ENCODE data around the gene SLC13A3.

SLC13A3 gene

GRCh38 chr20:46652699-46653098 is 1.4 kb upstream of the SLC13A3 start:
- intact Hi-C loops (cut with micrococcal nuclease), result no loop called here
- Mint-ChIP-seq H3K4me3 (no peak overlapping the region), H3K27me3 (peaks cover 58% of the 10 kb centered on the region), H3K27ac (no peak overlapping the region), H3K9me3 (no peaks in the 10 kb centered on the region), H3K36me3 (ENCODE audit: low read depth) (no peaks in the 10 kb centered on the region), H3K4me1 (ENCODE audit: low read depth) (peaks cover 5% of the 10 kb centered on the region)

GRCh38 chr20:46650575-46651090 is 626 bp downstream of the SLC13A3 start:
- peaks cover 5% of the 10 kb centered on the region for H3K4me1 Mint-ChIP-seq (ENCODE audit: low read depth)
- peaks cover 68% of the 10 kb centered on the region for H3K27me3 Mint-ChIP-seq
- H3K4me3 Mint-ChIP-seq, result no peak overlapping the region
- intact Hi-C loops (cut with micrococcal nuclease), result no loop called here
- no peaks in the 10 kb centered on the region for H3K9me3 Mint-ChIP-seq
- no peak overlapping the region for H3K27ac Mint-ChIP-seq
- H3K36me3 Mint-ChIP-seq (ENCODE audit: low read depth), result no peaks in the 10 kb centered on the region

GRCh38 chr20:46649965-46650542 is 1.2 kb downstream of the SLC13A3 start:
- H3K36me3 Mint-ChIP-seq (ENCODE audit: low read depth), result no peaks in the 10 kb centered on the region
- H3K27me3 Mint-ChIP-seq, result peaks cover 70% of the 10 kb centered on the region
- H3K4me1 Mint-ChIP-seq (ENCODE audit: low read depth), result peaks cover 5% of the 10 kb centered on the region
- no peak overlapping the region for H3K27ac Mint-ChIP-seq
- no peaks in the 10 kb centered on the region for H3K9me3 Mint-ChIP-seq
- H3K4me3 Mint-ChIP-seq, result no peak overlapping the region
- intact Hi-C loops (cut with micrococcal nuclease), result no loop called here

- Mint-ChIP-seq H3K27me3 (peaks cover 74% of the 10 kb centered on the region), H3K4me1 (ENCODE audit: low read depth) (peaks cover 5% of the 10 kb centered on the region), H3K9me3 (no peaks in the 10 kb centered on the region), H3K36me3 (ENCODE audit: low read depth) (no peaks in the 10 kb centered on the region), H3K4me3 (no peak overlapping the region), H3K27ac (no peak overlapping the region)
- intact Hi-C loops (cut with micrococcal nuclease), result no loop called here
Measured at GRCh38 chr20:46649650-46649949, 1.7 kb downstream of the SLC13A3 start.

- Mint-ChIP-seq H3K36me3 (ENCODE audit: low read depth) (no peaks in the 10 kb centered on the region), H3K4me1 (ENCODE audit: low read depth) (peaks cover 5% of the 10 kb centered on the region), H3K4me3 (no peak overlapping the region), H3K27me3 (peaks cover 72% of the 10 kb centered on the region), H3K9me3 (no peaks in the 10 kb centered on the region), H3K27ac (no peak overlapping the region)
- intact Hi-C loops (cut with micrococcal nuclease), result no loop called here
Measured at GRCh38 chr20:46648903-46649649, 2.2 kb downstream of the SLC13A3 start.

GRCh38 chr20:46647469-46647868 is 3.8 kb downstream of the SLC13A3 start:
- Mint-ChIP-seq H3K36me3 (ENCODE audit: low read depth) (no peaks in the 10 kb centered on the region), H3K4me3 (no peak overlapping the region), H3K27me3 (peaks cover 64% of the 10 kb centered on the region), H3K4me1 (ENCODE audit: low read depth) (peaks cover 5% of the 10 kb centered on the region), H3K9me3 (no peaks in the 10 kb centered on the region), H3K27ac (no peak overlapping the region)
- intact Hi-C loops (cut with micrococcal nuclease), result no loop called here

GRCh38 chr20:46646659-46647380 is 4.4 kb downstream of the SLC13A3 start:
- H3K4me1 Mint-ChIP-seq (ENCODE audit: low read depth), result peaks cover 5% of the 10 kb centered on the region
- no peak overlapping the region for H3K27ac Mint-ChIP-seq
- peaks cover 57% of the 10 kb centered on the region for H3K27me3 Mint-ChIP-seq
- H3K4me3 Mint-ChIP-seq, result no peak overlapping the region
- intact Hi-C loops (cut with micrococcal nuclease), result no loop called here
- H3K36me3 Mint-ChIP-seq (ENCODE audit: low read depth), result no peaks in the 10 kb centered on the region
- no peaks in the 10 kb centered on the region for H3K9me3 Mint-ChIP-seq

GRCh38 chr20:46646122-46646521 is 5.1 kb downstream of the SLC13A3 start:
- no peaks in the 10 kb centered on the region for H3K36me3 Mint-ChIP-seq (ENCODE audit: low read depth)
- no peak overlapping the region for H3K27ac Mint-ChIP-seq

GRCh38 chr20:46644733-46645132 is 6.5 kb downstream of the SLC13A3 start:
- Mint-ChIP-seq H3K4me3 (no peak overlapping the region), H3K27me3 (peaks cover 51% of the 10 kb centered on the region)
- intact Hi-C loops (cut with micrococcal nuclease), result no loop called here

More at GRCh38 chr20:46646122-46646521, 5.1 kb downstream of the SLC13A3 start:
- peaks cover 4% of the 10 kb centered on the region for H3K4me1 Mint-ChIP-seq (ENCODE audit: low read depth)
- no peak overlapping the region for H3K4me3 Mint-ChIP-seq
- peaks cover 56% of the 10 kb centered on the region for H3K27me3 Mint-ChIP-seq
- H3K9me3 Mint-ChIP-seq, result no peaks in the 10 kb centered on the region
- intact Hi-C loops (cut with micrococcal nuclease), result no loop called here

GRCh38 chr20:46644160-46644559 is 7.1 kb downstream of the SLC13A3 start:
- no peaks in the 10 kb centered on the region for H3K4me1 Mint-ChIP-seq (ENCODE audit: low read depth)
- H3K4me3 Mint-ChIP-seq, result no peak overlapping the region
- intact Hi-C loops (cut with micrococcal nuclease), result no loop called here
- no peaks in the 10 kb centered on the region for H3K9me3 Mint-ChIP-seq
- no peak overlapping the region for H3K27ac Mint-ChIP-seq
- H3K36me3 Mint-ChIP-seq (ENCODE audit: low read depth), result no peaks in the 10 kb centered on the region
- H3K27me3 Mint-ChIP-seq, result peaks cover 49% of the 10 kb centered on the region

More at GRCh38 chr20:46644733-46645132, 6.5 kb downstream of the SLC13A3 start:
- Mint-ChIP-seq H3K9me3 (no peaks in the 10 kb centered on the region), H3K36me3 (ENCODE audit: low read depth) (no peaks in the 10 kb centered on the region), H3K4me1 (ENCODE audit: low read depth) (no peaks in the 10 kb centered on the region), H3K27ac (no peak overlapping the region)

- Mint-ChIP-seq H3K9me3 (no peaks in the 10 kb centered on the region), H3K27me3 (peaks cover 41% of the 10 kb centered on the region), H3K4me3 (no peak overlapping the region), H3K27ac (no peak overlapping the region), H3K4me1 (ENCODE audit: low read depth) (no peaks in the 10 kb centered on the region), H3K36me3 (ENCODE audit: low read depth) (no peaks in the 10 kb centered on the region)
- intact Hi-C loops (cut with micrococcal nuclease), result no loop called here
Measured at GRCh38 chr20:46642969-46643343, 8.3 kb downstream of the SLC13A3 start.

- intact Hi-C loops (cut with micrococcal nuclease), result no loop called here
- H3K4me3 Mint-ChIP-seq, result no peak overlapping the region
- H3K36me3 Mint-ChIP-seq (ENCODE audit: low read depth), result no peaks in the 10 kb centered on the region
- H3K4me1 Mint-ChIP-seq (ENCODE audit: low read depth), result no peaks in the 10 kb centered on the region
- H3K27me3 Mint-ChIP-seq, result peaks cover 39% of the 10 kb centered on the region
- no peaks in the 10 kb centered on the region for H3K9me3 Mint-ChIP-seq
- no peak overlapping the region for H3K27ac Mint-ChIP-seq
Measured at GRCh38 chr20:46642265-46642968, 8.8 kb downstream of the SLC13A3 start.

GRCh38 chr20:46641424-46641823 is 9.8 kb downstream of the SLC13A3 start:
- Mint-ChIP-seq H3K4me3 (no peak overlapping the region), H3K36me3 (ENCODE audit: low read depth) (no peaks in the 10 kb centered on the region), H3K9me3 (no peaks in the 10 kb centered on the region), H3K27me3 (peaks cover 32% of the 10 kb centered on the region), H3K27ac (no peak overlapping the region), H3K4me1 (ENCODE audit: low read depth) (no peaks in the 10 kb centered on the region)
- intact Hi-C loops (cut with micrococcal nuclease), result no loop called here

Measured in dendritic cell treated with granulocyte-macrophage colony-stimulating factor and Interleukin-4, amounts not matched to agents 40 ng/mL and 50 ng/mL, for 4 days (primary cell).